Measurements from ENCODE around the gene MPLKIP. TPM values are rescaled to one million over a fixed set of nuclear protein-coding genes. Genes with fewer than 3 reads are reported as not detected.
"Not testable (repeated sequence)": the region's sequence is repeated elsewhere in the genome, so short reads cannot be mapped to it uniquely, and the experiment has no call there.

Gene MPLKIP
- 36.0 and 38.0 TPM in 2 replicates for total RNA-seq
- long read RNA-seq, full-length matches to known transcripts, result 8 of 9 reads
- long read RNA-seq, partial matches to known transcripts, result 0 of 9 reads
- long read RNA-seq, other reads (novel, unspliced or antisense), result 1 of 9 reads

GRCh38 chr7:40134428-40135316 is at the start of gene MPLKIP, which contains the start of gene SUGCT:
Gene MPLKIP (minus strand): TSS chr7:40134622. CDS start chr7:40134567, 55 bp downstream.
Gene SUGCT (plus strand): TSS chr7:40135005.
- Mint-ChIP-seq H3K9me3 (ENCODE audit: low read depth) (no peaks in the 10 kb centered on the region), H3K27me3 (no peaks in the 10 kb centered on the region), H3K4me1 (ENCODE audit: low read depth) (peaks cover 11% of the 10 kb centered on the region), H3K27ac (peak within 1 kb of the TSS; percentile 99), H3K36me3 (ENCODE audit: insufficient read depth) (peaks cover 1% of the 10 kb centered on the region), H3K4me3 (ENCODE audit: low read depth) (peak within 1 kb of the TSS; percentile 98)
- DNase-seq (ENCODE audit: low spot score, unreplicated experiment), result peak; percentile 78
- TF ChIP-seq CTCF (IDR thresholded peaks at IDR 0.05; ENCODE audit: unreplicated experiment), result peak; percentile 99

- H3K36me3 Mint-ChIP-seq (ENCODE audit: insufficient read depth), result no peaks in the 10 kb centered on the region
- DNase-seq (ENCODE audit: low spot score, unreplicated experiment), result no peak
- H3K4me3 Mint-ChIP-seq (ENCODE audit: low read depth), result no peak overlapping the region
- H3K9me3 Mint-ChIP-seq (ENCODE audit: low read depth), result no peaks in the 10 kb centered on the region
- no peaks in the 10 kb centered on the region for H3K4me1 Mint-ChIP-seq (ENCODE audit: low read depth)
- TF ChIP-seq CTCF (IDR thresholded peaks at IDR 0.05; ENCODE audit: unreplicated experiment), result no peak
- no peak overlapping the region for H3K27ac Mint-ChIP-seq
- H3K27me3 Mint-ChIP-seq, result no peaks in the 10 kb centered on the region
Measured at GRCh38 chr7:40182452-40182851, 48.0 kb upstream of the MPLKIP start.

- DNase-seq (ENCODE audit: low spot score, unreplicated experiment), result no peak
- no peaks in the 10 kb centered on the region for H3K9me3 Mint-ChIP-seq (ENCODE audit: low read depth)
- H3K36me3 Mint-ChIP-seq (ENCODE audit: insufficient read depth), result no peaks in the 10 kb centered on the region
- H3K27ac Mint-ChIP-seq, result no peak overlapping the region
- no peaks in the 10 kb centered on the region for H3K27me3 Mint-ChIP-seq
- H3K4me1 Mint-ChIP-seq (ENCODE audit: low read depth), result peaks cover 6% of the 10 kb centered on the region
- H3K4me3 Mint-ChIP-seq (ENCODE audit: low read depth), result no peak overlapping the region
- no peak for TF ChIP-seq CTCF (IDR thresholded peaks at IDR 0.05; ENCODE audit: unreplicated experiment)
Measured at GRCh38 chr7:40177071-40177470, 42.6 kb upstream of the MPLKIP start.

GRCh38 chr7:40175725-40176510 is 41.5 kb upstream of the MPLKIP start:
- peaks cover 6% of the 10 kb centered on the region for H3K4me1 Mint-ChIP-seq (ENCODE audit: low read depth)
- no peak for DNase-seq (ENCODE audit: low spot score, unreplicated experiment)
- no peaks in the 10 kb centered on the region for H3K9me3 Mint-ChIP-seq (ENCODE audit: low read depth)
- no peaks in the 10 kb centered on the region for H3K36me3 Mint-ChIP-seq (ENCODE audit: insufficient read depth)
- no peaks in the 10 kb centered on the region for H3K27me3 Mint-ChIP-seq
- no peak overlapping the region for H3K4me3 Mint-ChIP-seq (ENCODE audit: low read depth)
- TF ChIP-seq CTCF (IDR thresholded peaks at IDR 0.05; ENCODE audit: unreplicated experiment), result no peak
- no peak overlapping the region for H3K27ac Mint-ChIP-seq

- H3K36me3 Mint-ChIP-seq (ENCODE audit: insufficient read depth); H3K4me3 Mint-ChIP-seq (ENCODE audit: low read depth); H3K27me3 Mint-ChIP-seq; H3K9me3 Mint-ChIP-seq (ENCODE audit: low read depth); H3K27ac Mint-ChIP-seq; H3K4me1 Mint-ChIP-seq (ENCODE audit: low read depth); DNase-seq (ENCODE audit: low spot score, unreplicated experiment): not testable (repeated sequence)
Measured at GRCh38 chr7:40175256-40175655, 40.8 kb upstream of the MPLKIP start.

- not testable (repeated sequence) for H3K27ac Mint-ChIP-seq; H3K27me3 Mint-ChIP-seq; H3K4me1 Mint-ChIP-seq (ENCODE audit: low read depth); DNase-seq (ENCODE audit: low spot score, unreplicated experiment); H3K4me3 Mint-ChIP-seq (ENCODE audit: low read depth); H3K9me3 Mint-ChIP-seq (ENCODE audit: low read depth); H3K36me3 Mint-ChIP-seq (ENCODE audit: insufficient read depth)
Measured at GRCh38 chr7:40173121-40173520, 38.7 kb upstream of the MPLKIP start.

- not testable (repeated sequence) for H3K27me3 Mint-ChIP-seq; H3K27ac Mint-ChIP-seq; H3K9me3 Mint-ChIP-seq (ENCODE audit: low read depth); H3K4me1 Mint-ChIP-seq (ENCODE audit: low read depth); DNase-seq (ENCODE audit: low spot score, unreplicated experiment); H3K4me3 Mint-ChIP-seq (ENCODE audit: low read depth); H3K36me3 Mint-ChIP-seq (ENCODE audit: insufficient read depth)
Measured at GRCh38 chr7:40168266-40168665, 33.8 kb upstream of the MPLKIP start.
